NCI-H2171 treated with DMSO at 0.1 percent for 48 hours (cell line): Measurements from ENCODE around the gene WWC1.
"Not testable (repeated sequence)": the region's sequence is repeated elsewhere in the genome, so short reads cannot be mapped to it uniquely, and the experiment has no call there.

Source experiments
- DNase-seq: peaks from one replicate; lab custom pipeline; 2025; lab: John Stamatoyannopoulos, UW

The WWC1 gene

DNA sequence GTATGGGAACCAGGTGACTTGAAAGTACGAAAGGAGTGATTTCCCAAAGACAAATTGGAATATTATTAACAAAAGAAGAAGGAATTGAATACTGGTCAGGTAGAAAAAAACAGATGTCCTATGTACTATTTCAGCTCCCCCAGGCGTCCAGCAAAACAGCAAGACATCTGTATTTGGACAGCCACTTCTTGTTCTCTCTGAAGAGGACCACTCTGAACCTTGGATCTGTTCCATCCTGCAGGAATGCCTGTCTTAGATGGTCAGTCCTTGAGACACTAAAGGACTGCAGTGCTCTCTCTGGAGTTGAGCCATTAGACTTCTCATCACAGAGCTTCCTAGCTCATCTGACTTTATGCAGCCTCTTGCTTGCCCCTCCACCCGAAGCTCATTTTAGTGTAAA is 120.4 kb downstream of the WWC1 start:
- DNase-seq = no peak

DNA sequence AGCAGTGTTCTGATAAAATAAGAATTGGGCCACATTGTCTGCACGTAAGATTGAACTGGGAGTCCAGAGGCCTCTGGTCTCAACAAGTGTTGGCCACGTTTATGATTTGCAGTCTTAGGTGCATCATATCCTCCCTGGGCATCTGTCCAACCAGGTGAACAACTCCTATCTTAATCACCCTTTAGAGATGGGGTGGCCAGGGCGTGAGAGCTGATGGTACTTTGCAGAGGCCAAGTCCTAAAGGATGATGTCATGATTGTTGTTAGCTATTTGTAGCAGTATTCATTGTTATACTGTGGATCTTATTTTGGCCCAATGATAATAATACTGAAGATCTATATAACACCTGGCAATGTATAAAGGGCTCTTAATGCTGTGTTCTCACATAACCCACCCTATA is 121.6 kb downstream of the WWC1 start:
- DNase-seq = no peak

DNA sequence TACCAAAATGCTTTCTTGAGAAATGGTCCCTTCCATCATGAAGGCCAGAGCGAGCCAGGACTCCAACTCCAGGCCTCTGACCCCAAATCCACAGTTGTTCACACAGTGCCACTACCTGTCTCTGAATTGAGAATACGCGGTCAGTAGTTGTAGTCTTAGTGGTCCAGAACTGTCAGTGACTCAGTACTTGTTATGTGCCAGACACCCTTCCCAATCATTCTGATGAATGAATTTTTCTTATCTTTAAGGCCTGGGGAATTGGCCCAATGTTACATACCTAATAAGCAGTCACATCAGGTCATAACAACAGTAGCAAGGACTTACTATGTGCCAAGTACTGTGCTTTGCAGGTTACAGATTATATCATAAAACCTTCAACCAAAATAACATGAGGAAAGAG is 122.2 kb downstream of the WWC1 start:
- no peak for DNase-seq

DNA sequence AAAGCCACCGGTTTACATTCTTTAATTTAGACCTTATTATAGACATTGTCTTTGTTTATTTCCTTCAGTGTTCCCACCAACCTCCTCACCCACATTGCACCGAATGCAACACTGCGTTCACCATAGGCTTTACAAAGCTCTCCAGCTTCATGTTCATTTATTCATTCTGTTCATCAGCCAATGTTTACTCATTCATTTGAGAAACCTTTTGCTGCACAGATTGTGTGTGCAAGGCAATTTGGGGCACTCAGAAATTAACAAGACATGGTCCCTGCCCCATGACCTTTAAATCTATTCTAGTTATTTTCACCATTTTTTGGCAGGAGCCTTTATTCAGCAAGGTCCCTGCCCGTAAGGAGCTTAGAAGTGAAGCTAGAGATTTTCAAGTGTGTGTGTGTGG is 124.0 kb downstream of the WWC1 start:
- DNase-seq = no peak

DNA sequence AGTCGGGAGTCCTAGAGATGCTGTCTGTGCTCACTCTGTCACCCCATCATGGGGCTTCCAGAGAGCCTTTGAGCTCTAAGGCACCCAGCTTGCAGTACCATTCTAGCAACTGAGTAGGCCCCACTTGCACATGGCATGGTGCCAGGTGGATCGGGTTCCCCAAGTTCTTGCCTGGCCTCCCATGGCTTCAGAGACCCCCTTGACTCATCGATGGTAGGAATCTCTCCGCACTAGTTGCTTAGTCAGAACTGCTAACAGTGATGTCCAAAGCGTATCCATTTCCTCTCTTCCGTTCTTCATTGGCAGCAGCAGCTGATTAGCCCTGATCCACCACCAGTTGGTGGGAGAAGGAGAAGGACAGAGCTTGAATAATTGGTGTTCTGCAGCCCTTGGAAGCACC is 124.5 kb downstream of the WWC1 start:
- DNase-seq = no peak

DNA sequence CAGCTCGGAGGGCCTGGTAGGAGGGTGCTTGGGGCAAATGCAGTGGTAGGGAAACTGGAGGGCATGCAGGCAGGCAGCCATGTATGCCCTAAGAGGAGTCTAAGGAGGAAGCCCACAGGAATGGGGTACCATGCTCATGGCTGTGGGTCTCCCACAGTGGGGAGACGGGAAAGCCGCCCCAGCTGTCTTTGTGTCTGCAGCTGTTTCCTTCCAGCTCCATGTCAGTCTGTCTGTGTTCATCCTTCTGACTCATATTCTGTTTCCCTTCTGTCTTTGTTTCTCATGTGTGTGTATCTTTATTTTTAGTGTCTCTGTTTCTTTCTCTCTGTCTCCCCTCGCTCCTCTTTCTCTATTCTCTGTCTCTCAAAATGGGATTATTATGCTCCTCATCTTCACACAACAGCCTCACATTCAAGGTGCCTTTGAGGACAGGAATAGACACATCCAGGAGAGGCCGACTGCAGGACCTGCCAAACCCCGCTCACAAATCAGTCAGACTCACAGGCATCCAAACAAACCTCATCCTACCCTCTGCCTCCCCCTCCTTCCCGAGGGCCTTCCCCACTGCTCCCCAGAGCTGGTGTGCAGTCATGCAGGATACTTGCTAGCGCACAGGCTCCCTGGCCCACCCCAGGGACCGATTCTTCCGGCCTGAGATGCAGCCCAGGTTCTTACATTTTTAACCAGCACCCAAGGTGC is 126.4 kb downstream of the WWC1 start:
- no peak for DNase-seq

DNA sequence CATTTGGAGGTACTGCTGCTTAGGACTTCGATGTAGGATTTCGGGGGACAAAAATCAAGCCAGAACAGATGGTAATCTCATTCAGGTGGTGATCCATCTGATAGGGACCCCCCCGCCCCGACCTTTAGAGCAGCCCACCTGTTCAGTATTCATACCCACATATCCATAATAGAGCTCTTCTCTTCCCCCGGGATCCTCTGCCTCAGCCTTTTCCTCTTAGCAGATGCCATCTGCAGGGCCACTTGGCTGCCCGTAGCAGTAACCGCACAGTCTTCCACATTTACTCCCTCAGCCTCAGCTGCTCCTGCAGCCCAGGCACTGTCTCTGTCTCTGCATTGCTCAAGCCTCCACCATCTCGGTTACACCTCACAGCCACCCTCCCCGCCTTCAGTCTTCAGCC is 129.0 kb downstream of the WWC1 start:
- DNase-seq = no peak

DNA sequence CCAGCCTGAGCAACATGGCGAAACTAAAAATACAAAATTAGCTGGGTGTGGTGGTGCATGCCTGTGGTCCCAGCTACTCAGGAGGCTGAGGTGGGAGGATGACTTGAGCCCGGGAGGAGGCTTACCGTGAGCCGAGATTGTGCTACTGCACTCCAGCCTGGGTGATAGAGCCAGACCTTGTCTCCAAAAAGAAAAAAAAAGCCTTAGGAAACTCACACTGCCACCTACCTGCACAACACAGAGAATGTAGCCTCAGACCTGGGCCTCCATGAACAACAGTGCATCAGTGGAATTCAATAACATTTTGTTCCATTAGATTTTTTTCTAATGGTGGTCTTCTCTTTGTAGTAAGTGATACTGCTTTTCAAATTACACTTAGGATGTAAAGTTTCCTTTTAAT is 131.0 kb downstream of the WWC1 start:
- DNase-seq = peak; percentile 10

DNA sequence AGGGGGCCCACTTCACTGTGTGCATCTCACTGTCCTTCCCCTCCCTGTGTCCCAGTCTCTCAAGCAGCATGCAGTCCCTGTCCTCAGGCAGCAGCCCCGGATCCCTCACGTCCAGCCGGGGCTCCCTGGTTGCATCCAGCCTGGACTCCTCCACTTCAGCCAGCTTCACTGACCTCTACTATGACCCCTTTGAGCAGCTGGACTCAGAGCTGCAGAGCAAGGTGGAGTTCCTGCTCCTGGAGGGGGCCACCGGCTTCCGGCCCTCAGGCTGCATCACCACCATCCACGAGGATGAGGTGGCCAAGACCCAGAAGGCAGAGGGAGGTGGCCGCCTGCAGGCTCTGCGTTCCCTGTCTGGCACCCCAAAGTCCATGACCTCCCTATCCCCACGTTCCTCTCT is 132.0 kb downstream of the WWC1 start:
- no peak for DNase-seq

DNA sequence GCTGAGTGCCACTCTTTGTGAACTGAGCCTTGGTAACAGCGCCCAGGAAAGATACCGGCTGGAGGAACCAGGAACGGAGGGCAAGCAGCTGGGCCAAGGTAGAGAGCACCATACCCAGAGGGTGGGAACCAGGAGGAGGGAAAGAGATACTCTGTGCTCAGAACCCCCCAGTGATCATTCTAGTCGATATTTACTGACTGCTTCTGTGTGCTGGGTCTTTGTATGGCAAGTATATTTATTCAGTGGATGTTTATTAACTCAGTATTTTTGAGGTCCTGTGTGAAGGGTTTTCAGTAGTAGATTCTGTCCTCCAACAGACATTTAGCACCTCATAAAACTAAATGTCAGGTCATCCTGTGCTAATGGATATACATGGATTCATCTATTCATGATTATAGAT is 132.5 kb downstream of the WWC1 start:
- no peak for DNase-seq

DNA sequence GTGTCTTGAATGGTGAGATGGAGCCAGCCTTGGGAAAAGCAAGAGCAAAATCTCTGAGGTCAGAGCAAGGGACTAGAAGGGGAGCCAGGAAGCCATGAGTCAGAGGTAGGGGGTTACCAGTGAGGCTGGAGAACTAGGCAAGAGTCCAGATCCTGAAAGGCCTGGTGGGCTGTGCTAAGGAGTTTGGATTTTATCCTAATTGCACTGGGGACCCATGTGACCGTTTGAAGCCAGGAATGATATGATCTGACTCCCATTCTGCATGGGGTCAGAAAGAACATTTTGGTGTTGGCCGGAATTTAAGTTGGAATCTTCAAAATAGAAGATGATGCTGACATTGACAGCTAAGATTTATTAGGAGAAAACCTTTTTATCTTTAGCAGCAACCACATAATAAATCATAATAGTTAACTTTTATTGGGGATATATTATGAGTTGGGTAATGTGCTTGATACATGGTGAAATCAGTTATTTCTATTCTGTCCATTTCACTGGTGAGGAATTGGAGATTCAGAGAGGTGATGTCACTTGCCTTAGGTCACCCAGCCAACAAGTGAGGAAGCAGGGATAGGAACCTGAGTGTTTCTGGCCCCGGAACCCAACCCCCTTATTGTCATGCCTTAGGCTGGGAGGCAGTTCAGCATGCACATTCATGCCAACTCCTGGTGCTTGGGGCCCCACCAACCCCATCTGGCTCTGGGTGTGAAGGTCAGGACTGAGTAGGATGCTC is 133.3 kb downstream of the WWC1 start:
- DNase-seq = no peak

DNA sequence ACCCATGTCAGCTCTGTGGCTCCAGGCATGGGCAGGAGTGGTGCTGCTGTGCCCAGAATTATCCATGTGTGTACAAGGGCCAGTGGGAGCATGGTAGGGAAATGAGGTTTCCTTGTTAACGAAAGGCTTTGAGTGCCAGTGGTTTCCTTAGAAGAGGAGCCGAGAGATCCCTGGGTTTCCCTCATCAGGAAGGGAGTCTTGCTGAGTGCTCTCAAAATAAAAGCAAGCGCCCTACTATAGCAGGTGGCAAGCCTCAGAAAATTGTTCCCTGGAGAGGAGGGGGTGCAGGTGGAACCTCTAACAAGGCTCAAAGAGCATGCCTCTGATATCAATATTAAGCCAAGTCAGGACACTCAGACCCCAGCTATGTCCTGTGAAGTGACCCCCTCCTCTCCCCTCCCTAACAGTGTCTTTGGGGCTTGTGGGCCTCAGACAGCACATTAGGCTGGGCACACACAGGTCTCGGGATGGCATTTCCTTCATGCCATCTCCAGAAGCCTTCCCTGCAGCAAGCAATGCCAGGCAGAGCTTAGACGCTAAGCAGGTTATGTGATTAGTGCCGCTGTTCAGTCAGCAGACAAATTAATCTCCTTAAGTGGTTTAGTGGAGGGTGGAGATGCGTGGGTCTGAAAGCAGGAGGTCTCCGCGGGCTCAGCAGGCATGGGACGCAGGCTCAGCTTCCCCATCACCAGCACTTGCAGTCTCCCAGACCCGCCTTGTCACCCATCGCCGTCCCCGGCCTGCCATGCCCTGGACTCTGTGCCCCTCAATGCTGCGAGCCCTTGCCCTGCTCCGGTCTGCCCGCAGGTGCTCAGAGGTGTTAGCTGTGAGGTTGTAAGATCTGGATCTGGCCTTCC is 134.8 kb downstream of the WWC1 start:
- DNase-seq = peak; percentile 31

DNA sequence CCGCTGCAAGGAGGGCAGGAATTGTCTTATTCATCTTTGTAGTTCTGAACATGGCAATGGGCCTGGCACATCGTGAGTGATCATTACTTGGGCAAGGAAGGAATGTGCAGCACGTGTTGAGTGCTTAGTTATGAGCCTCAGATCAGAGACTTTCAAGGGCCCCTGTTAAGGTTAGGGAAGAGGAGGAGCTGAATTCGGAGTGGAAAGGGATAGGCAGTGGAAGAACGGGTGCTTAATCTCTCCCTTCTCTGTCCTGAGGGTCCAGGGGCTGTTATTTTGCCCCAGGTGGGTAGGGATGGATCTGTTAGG is 135.4 kb downstream of the WWC1 start:
- DNase-seq = no peak

DNA sequence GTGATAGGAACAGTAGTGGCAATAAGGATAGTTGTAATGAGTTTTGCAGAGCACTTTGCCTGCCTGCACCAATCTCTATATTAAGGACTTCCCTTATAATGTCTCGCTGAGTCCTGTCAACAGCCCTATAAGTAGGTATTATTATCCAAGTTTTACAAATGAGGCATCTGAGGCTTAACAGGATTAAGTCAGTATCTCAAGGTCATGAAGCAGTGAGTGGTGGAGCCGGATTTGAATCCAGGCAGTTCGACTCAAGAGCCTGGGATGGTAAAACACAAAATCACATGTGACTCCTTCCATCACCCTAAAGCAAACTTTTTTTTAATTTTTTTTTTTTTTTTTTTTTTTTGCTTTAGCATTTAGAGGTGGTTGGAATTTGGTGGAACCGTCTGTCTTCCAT is 135.8 kb downstream of the WWC1 start:
- DNase-seq = no peak

DNA sequence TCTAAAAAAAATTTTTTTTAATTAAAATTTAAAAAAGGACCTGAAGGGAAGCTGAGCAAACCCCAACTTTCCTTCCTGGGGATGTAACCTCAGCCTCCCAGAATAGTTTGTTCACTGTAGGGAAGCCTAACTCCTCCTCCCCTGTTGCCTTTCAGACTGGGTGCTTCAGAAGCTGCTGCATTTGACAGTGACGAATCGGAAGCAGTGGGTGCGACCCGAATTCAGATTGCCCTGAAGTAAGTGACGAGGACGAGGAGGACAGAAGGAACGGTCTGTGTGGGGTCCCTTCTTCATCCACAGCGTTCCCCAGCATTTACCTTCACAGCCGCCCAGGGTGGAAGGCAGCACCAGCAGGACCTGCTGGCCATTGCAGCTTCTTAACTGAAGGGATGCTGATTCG is 137.1 kb downstream of the WWC1 start:
- no peak for DNase-seq

DNA sequence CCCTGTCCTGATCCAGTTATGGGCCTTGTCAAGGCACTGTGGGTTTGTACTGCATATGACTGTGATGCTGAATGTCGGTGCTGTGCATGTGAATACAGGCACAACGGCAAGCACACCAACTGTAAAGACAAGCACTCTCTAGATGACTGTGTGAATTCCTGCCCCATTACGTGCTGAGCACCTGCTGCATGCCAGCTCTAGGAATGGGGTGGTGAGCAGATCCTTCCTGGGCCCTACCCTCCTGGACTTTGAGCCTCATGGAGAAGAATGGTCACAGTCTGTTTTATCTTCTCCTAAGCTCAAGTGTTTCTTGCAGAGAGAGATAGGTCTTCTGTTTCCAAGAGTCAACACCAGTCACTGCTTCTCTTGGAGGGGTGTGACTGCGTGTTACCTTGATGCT is 138.9 kb downstream of the WWC1 start:
- no peak for DNase-seq

DNA sequence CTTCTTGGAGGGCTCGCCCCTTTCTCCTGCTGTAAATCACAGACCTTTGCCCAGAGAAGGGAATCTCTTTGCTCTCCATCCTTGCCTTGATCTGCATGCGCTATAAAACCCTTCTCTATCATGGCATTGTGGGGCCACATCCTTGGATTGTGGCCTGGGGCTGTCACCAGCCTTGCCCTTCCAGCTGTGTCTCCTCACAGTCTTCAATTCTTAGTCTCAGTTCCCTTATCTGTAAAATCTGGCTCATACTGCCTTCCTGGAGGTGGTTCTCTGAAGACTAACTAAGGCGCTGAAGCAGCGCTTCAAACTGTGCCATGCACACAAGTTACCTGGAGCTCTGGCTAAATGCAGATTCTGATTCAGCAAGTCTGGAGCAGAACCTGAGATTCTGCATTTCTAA is 141.5 kb downstream of the WWC1 start:
- no peak for DNase-seq

DNA sequence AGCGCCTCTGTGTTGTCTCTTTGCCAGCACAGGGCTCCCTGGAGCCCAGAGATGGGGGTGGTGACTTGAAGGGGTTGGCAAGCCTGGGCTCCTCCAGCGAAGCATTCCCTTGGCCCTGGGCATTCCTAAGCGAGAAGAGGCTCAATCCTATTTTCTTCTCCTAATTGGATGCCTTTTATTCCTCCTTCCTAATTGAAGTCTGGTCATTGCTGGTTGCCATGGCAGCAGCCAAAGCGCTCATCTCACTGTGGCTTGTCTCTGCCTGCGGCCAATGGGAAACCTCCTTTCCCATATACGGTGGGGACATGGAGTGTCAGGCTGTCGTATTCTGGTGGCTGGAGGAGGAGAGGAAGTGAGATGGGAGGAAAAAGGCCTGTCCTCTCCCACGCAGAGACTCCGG is 142.6 kb downstream of the WWC1 start:
- no peak for DNase-seq

DNA sequence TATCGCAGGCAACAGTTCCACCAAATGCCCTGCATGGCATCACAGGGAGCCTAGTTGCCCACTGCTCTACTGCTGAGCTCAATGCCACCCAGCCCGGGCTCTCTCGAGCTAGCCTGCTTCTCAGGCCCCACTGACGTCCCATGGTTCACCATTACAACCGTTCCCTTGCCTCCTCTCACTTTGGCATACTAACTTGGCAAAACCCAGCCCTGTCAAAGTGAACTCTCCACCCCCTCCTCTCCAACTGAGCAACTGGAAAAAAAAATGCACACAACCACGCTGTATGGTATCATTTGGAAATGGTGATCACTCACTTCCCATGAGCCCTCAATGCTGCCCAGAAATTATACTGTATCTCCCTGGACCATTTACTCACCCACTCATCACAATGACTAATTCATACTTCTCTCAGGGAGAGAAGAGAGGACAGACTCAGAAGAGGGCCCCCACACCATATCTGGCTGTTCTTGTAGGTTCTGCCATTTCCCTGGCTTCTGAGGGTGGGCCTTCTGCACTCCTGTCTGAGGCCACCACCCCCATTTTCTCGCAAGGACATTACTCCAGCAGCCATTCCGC is 143.4 kb downstream of the WWC1 start:
- no peak for DNase-seq

DNA sequence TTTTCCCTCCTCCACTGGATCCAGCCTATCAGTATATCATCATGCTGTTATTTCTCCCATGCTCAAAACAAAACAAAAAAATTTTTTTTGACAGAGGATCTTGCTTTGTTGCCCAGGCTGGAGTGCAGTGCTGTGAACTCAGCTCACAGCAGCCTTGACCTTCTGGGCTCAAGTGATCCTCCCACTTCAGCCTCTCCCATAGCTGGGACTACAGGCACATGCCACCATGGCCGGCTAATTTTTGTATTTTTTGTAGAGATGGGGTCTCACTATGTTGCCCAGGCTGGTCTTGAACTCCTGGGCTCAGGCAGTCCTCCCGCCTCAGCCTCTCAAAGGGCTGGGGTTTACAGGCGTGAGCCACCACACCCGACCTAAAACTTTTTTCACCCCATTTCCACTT is 143.9 kb downstream of the WWC1 start:
- DNase-seq = not testable (repeated sequence)

DNA sequence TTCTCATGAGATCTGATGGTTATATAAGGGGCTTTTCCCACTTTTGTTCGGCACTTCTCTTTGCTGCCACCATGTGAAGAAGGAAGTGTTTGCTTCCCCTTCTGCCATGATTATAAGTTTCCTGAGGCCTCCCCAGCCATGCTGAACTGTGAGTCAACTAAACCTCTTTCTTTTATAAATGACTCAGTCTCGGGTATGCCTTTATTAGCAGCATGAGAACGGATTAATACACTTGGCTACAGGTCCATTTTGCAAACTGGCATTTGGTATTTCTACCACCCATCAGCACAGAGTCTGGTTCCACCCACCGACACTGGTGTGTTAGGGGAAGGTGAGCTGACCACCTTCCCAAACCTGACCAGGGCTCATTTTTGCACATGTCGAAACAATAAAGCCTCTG is 146.9 kb downstream of the WWC1 start:
- DNase-seq = no peak

DNA sequence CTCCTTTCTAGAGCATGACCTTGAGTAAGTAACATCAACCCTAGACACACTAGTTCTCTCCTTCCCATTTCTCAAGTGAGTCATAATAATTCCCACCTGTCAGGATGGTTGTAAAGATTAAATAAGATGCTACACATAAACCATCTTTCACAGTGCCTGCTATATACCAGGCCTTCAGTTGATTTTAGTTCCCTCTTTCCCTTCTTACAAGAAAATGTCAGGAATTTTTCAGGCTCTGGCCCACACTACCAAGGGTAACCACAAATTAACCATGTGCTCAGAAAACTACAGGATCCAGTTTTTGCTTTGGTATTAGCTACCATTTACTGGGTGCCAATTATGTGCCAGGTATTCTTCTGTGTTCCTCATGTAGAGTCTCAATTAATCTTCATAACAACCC is 152.1 kb downstream of the WWC1 start:
- DNase-seq = no peak
